HG02642 (cell line): ENCODE data around the gene PRR22.

Source experiments
- ATAC-seq: cut with Tn5 transposase; IDR thresholded peaks from one replicate; pipeline ENCODE4 v1.9.1; 2021; ENCODE audit warnings: mild to moderate bottlenecking; ENCODE audit not compliant: unreplicated experiment, poor library complexity

Gene PRR22

GRCh38 chr19:5814852-5815246 is 30.3 kb upstream of the PRR22 start:
- no peak for ATAC-seq

- no peak for ATAC-seq
Measured at GRCh38 chr19:5814123-5814851, 29.7 kb upstream of the PRR22 start.

GRCh38 chr19:5811117-5811516 is 26.6 kb upstream of the PRR22 start:
- ATAC-seq, result no peak

DNA sequence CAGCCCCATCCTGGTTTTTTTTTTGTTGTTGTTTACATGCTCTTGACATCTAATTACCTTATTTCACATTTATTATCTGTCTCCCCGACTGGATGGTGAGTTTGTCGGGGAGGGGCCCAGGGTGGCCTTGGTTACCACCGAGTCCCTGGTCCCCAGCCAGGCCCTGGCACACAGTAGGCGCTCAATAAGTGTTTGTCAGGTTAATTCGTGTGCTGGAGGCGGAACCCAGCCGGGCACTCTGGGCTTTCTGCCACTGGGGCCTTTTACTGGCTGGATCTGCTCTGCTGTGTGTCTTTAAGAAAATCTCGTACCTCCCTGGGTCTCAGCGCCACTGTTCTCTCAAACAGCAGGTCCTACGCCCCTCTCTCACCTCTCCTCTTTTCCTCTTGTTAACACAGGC is 24.9 kb upstream of the PRR22 start:
- no peak for ATAC-seq

DNA sequence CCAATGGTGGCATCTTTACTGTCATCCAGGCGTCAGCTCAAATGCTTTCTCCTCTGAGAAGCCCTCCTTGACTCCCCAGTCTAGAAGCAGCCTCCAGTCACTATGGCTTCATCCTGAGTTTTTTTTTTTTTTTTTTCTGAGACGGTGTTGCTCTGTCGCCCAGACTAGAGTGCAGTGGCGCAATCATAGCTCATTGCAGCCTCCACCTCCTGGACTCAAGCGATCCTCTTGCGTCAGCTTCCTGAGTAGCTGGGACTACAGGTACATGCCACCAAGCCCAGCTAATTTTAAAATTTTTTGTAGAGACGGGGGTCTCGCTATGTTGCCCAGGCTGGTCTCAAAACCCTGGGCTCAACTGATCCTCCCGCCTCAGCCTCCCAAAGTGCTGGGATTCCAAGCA is 24.5 kb upstream of the PRR22 start:
- ATAC-seq, result no peak

DNA sequence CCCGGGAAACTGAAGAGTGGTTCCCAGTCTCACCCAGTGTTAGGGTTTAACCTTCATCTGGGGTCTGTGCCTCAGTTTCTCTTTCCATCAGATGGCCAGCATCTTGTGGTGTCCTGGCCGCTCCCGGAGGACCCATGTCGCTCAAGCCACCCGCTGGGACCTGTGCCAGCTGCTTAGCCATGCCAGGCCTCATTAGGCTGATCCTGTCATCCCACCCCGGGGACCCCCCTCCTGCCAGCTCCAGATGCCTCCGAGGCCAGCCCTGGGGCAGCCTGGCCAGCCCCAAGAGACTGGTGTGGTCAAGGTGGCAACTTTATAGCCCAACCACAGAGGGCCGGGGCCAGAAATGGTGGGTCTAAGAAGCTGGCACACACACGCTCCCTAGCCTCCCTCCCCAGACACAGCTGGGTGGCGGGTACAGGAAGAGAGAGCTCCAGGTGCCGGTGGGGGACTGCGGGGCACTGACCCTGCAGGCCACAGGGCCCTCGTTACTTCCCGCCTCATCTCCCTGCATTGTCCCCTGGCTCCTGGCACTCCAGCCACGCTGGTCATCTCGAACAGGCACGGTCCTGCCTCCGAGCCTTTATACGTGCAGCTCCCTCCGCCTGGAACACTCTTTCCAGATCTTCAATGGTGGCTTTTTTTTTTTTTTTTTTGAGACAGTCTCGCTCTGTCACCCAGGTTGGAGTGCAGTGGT is 23.7 kb upstream of the PRR22 start:
- no peak for ATAC-seq

DNA sequence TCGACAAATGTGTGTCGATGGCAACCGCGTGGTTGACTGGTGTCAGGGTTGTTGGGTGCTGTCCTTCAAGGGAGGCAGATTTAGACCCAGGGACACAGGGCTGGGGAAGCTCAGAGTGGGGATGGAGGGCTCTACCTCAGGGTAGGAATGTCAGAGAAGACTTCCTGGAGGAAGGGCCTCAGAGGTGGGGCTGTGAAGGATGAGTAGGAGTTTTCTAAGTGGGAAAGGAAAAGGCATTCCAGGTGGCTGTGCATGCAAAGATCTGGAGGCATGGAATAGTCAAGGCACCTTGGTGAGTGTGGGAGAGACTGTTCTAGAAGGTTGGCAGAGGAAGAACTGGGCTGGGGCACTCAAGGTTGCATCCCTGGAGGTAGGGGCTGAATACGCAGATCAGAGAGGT is 22.4 kb upstream of the PRR22 start:
- no peak for ATAC-seq

DNA sequence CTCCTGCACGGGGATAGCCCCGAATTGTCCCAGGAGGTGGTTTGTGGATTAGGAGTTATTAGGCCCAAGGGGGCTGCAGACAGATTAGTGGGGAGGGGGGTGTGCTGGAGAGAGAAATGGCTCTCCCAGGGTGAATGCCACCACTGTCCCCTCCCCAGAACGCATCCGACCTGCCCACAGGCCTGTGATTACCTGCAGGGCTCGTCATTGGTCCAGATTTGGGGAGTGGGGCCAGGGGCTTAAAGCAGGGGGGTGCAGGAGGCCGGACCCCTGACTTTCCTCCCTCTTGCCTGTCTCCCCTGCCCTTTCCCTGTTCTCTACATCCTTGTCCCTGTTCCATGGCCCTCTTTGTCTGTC is 21.6 kb upstream of the PRR22 start:
- no peak for ATAC-seq

GRCh38 chr19:5805462-5806132 is 21.1 kb upstream of the PRR22 start:
- no peak for ATAC-seq

GRCh38 chr19:5804516-5805461 is 20.2 kb upstream of the PRR22 start, which contains the start of gene NRTN:
NRTN (plus strand) TSS chr19:5805067; CDS start chr19:5824166, 19,099 bp downstream.
- no peak for ATAC-seq

- peak; percentile 76 for ATAC-seq
Measured at GRCh38 chr19:5803752-5804515, 19.4 kb upstream of the PRR22 start.

- no peak for ATAC-seq
Measured at GRCh38 chr19:5803441-5803751, 18.9 kb upstream of the PRR22 start.

DNA sequence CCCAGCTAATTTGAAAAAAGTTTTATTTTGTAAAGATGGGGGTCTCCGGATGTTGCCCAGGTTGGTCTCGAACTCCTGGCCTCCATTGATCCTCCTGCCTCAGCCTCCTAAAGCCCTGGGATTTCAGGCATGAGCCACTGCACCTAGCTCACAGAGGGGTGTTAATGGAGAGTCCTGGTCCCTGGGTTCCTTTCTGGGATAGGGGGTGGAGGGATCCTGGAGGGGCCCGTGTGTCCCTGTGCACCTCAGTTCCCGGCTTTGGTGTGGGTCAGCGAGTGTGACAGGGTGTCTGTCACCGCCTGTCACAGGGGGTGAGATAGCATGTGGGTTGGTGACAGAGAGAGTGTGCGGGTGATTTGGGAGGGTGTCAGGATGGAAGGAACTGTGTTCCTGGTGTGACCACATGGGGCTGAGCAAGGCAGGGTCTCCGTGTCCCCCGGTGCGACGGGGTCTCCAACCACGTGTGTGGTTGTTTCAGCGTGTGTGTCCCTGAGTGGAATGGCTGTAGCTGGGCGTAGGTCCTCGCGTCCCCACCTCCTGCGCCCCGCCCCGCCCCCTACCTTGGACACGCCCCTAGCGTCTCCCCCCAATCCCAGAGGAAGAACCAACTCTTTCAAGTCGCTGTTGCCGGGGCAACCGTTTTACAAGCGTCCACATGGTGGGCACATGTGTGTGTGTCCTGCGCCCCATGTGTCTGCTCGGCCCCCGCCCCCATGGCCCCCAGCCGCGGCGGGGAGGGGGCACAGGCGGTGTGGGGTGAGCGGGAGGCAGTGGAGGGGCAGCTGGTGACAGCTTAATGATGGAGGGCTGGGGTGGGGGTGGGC is 17.5 kb upstream of the PRR22 start:
- ATAC-seq, result no peak

DNA sequence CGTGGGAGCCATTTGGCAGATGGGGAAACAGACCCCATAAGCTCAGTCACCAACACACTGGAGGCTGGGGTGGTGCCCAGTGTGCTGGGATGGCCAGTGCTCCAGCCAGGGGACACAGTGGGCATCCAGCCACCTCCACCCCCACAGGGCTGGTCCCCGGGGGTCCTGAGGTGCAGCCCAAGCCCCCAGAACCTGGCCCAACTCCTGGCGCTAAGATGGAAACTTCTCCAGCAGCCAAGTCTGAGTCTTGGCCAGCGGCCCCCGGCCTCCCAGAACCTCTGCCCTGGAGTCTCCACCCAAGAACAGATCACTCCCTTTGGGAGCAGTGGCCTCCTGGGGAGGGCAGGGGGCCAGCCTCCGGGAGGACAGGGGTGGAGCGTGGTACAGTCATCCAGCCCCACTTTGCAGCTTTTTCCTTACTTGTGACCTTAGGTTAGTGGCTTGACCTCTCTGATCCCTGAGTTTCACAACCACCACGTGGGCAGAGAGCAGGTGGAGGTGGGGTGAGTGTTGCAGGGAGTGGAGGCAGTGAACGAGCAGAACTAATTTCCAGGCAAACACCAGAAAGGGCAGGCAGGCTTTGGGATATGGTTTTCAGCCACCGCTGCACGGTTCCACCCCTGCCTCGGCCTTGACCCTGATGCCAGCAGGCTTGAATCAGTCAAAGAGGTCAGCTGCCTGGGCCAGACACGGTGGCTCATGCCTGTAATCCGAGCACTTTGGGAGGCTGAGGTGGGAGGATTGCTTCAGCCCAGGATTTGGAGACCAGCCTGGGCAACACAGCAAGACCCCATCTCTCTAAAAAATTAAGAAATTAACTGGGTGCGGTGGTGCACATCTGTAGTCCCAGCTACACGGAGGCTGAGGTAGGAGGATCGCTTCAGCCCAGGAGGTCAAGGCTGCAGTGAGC is 16.1 kb upstream of the PRR22 start:
- ATAC-seq, result no peak

- ATAC-seq, result no peak
Measured at GRCh38 chr19:5799247-5800241, 15.0 kb upstream of the PRR22 start.

DNA sequence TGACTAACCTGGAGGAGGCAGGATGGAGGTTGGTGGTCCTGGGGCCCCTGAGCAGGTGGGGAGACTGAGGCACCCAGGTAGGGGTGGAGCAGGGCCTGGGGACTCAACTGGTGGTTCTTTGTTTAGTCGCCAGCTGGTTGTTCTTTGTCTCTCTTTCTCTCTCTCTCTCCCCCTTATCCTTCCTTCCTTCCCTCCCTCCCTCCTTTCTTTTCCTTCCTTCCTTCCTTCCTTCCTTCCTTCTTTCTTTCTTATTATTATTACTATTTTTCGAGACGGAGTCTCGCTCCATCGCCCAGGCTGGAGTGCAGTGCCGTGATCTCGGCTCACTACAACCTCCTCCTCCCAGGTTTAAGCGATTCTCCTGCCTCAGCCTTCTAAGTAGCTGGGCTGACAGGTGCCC is 13.7 kb upstream of the PRR22 start:
- ATAC-seq, result no peak

DNA sequence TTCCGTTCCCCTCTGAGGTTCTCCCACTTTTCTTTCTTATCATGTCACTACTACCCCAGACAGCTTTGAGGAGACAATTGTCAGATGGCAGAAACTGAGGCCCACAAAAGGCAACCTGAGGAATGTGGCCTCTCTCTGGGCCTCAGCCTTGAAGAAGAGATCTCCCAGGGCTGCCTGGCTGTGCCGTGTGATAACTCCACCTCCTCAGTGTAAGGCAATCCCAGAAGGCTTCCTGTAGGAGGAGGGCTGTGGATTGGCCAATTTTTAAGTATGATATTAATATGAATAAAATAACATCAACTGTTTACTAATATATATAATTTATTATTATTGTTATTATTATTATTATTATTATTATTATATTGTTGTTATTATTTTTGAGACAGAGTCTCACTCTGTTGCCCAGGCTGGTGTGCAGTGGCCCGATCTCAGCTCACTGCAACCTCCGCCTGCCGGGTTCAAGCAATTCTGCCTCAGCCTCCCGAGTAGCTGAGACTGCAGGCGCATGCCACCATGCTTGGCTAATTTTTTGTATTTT is 10.9 kb upstream of the PRR22 start:
- ATAC-seq, result no peak
